Bone marrow (tissue), 2 donors: Measurements from ENCODE around the gene HERC2.
"Not testable (repeated sequence)": the region's sequence is repeated elsewhere in the genome, so short reads cannot be mapped to it uniquely, and the experiment has no call there.

Source experiments
- DNase-seq, 2 donors: peaks; one replicate each; lab custom pipeline; 2025; lab: John Stamatoyannopoulos, UW

Gene HERC2

GRCh38 chr15:28281876-28282275 lies 40.1 kb downstream of the HERC2 start:
- no peak for DNase-seq

GRCh38 chr15:28274635-28275034 lies 47.3 kb downstream of the HERC2 start:
- DNase-seq, result no peak

GRCh38 chr15:28273873-28274610 lies 47.9 kb downstream of the HERC2 start:
- no peak for DNase-seq

GRCh38 chr15:28273468-28273867 lies 48.5 kb downstream of the HERC2 start:
- DNase-seq, result no peak

GRCh38 chr15:28272587-28272986 lies 49.4 kb downstream of the HERC2 start:
- DNase-seq, result no peak

GRCh38 chr15:28271697-28272260 lies 50.2 kb downstream of the HERC2 start:
- DNase-seq, result no peak

GRCh38 chr15:28269097-28269496 lies 52.9 kb downstream of the HERC2 start:
- no peak for DNase-seq

GRCh38 chr15:28267727-28268126 lies 54.3 kb downstream of the HERC2 start:
- no peak for DNase-seq

GRCh38 chr15:28265334-28266019 lies 56.5 kb downstream of the HERC2 start:
- DNase-seq, result no peak

GRCh38 chr15:28264166-28264565 lies 57.8 kb downstream of the HERC2 start:
- no peak for DNase-seq

GRCh38 chr15:28262438-28262837 lies 59.5 kb downstream of the HERC2 start:
- no peak for DNase-seq

- DNase-seq, result no peak
Observed at GRCh38 chr15:28260722-28261121, 61.3 kb downstream of the HERC2 start.

GRCh38 chr15:28260317-28260716 lies 61.7 kb downstream of the HERC2 start:
- no peak for DNase-seq

GRCh38 chr15:28255965-28256364 lies 66.0 kb downstream of the HERC2 start:
- DNase-seq, result no peak

- no peak for DNase-seq
Observed at GRCh38 chr15:28252831-28253230, 69.1 kb downstream of the HERC2 start.

GRCh38 chr15:28246605-28247004 lies 75.4 kb downstream of the HERC2 start:
- DNase-seq, result no peak

GRCh38 chr15:28243901-28244300 lies 78.1 kb downstream of the HERC2 start:
- DNase-seq, result no peak

GRCh38 chr15:28243399-28243798 lies 78.6 kb downstream of the HERC2 start:
- no peak for DNase-seq

- DNase-seq, result not testable (repeated sequence)
Observed at GRCh38 chr15:28238296-28238695, 83.7 kb downstream of the HERC2 start.

- DNase-seq, result not testable (repeated sequence)
Observed at GRCh38 chr15:28231743-28232142, 90.2 kb downstream of the HERC2 start.

GRCh38 chr15:28231336-28231735 lies 90.6 kb downstream of the HERC2 start:
- not testable (repeated sequence) for DNase-seq

- not testable (repeated sequence) for DNase-seq
Observed at GRCh38 chr15:28228990-28229640, 92.9 kb downstream of the HERC2 start.

GRCh38 chr15:28228096-28228495 lies 93.9 kb downstream of the HERC2 start:
- no peak for DNase-seq
